NCI-H2029 (cell line): ENCODE results near the gene PTPRK.
A peak's percentile ranks its signal among the peaks of the same experiment; 100 is the strongest.

Source experiments
- DNase-seq: peaks from one replicate; lab custom pipeline; 2025; lab: John Stamatoyannopoulos, UW

The PTPRK gene

DNA sequence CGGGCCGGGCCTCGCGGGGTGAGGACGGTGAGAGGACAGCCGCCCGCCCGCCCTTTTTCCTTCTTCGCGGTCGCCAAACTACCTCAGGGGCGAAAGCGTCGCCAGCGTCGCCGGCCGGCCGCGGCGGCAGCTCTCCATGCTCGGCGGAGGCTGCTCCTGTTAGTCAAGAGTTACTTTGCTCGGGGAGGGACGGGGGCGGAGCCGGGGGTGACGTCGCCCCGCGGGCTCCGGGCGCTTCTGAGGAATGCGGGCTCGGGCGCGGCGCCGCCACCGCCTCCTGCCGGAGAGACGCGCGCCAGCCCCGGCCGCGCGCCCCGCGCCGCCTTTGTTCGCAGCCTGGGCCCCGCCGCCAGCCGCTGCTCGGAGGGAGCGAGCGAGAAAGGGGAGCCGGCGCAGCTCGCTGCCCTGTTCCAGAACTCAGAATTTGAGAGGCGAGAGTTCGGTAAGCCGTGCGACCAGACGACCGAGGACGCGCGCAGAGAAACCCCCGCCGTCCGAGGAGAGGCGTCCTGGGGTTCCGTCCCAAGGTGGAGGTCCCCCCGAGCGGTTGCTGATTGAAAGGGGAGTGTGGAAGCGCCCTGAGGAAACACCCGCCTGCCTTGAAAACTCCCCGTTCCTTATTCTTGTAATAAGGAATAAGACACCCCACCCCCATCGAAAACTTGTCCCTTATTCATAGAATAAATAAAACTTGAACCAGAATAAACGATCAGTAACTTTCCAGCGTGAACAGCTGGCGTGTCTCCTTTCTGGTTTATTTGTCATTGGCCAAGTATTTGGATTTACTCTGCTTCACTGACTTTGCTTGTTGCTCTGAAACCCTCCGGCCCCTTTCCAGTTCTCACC lies at the start of gene PTPRK:
Gene PTPRK (minus strand): TSS at position 164 of the 846 bp plus-strand sequence. CDS start 241 bp downstream, outside the sequence.
- peak; percentile 49 for DNase-seq

DNA sequence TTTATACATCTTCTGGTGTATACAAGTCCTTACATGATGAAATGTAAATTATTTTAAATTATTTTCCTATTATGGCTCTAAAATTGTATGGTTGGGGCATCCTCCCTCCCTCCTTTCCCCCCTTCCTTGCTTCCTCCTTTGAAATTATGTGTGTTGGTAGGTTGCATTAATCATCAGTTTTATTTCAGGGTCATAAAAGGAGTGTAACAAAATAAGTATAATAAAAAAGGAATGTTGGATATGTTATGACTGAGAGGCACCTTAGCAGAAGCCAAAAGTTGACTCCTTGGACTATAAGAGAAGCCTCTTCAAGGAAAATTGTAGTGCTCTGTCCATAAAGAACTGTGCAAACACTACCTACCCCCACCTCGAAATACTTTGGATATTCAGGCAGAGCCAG lies 46.6 kb upstream of the PTPRK start:
- no peak for DNase-seq

DNA sequence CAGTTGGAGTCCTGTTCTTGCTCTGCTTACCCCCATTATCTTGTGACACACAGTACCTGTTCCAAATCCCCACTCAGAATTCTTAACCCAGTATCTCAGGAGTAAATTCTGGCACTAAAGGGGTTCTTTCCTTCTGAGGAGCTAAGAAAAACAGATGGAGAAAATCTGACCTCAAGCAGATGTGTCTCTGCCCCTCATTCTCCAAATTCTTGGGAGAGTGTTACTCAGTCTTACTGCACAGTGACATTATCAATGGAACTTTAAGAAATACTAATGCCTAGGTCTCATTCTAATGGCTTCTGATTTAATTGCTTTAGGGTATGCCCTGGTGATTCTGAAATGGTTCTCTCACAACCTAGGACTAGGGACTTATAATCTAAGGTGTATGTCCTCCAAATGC lies 40.6 kb upstream of the PTPRK start:
- no peak for DNase-seq

DNA sequence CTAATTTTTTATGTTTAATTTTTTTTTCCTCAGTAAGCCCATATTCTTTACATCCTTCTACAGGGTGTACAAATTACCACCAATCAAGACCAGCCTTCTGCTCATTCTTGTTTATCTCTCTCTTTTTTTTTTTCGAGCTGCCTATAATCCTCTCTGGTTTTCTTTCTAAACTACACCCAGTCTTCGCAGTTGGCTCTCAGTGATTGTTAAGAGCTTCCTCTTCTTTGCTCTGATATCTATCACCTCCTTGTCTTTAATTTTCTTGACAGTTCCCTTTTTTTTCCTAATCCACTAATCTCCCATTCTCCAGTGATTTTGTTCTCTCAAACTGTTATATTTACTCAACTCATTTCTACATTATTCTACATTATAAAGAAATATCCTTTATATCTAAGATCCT lies 38.5 kb upstream of the PTPRK start:
- DNase-seq, result no peak

DNA sequence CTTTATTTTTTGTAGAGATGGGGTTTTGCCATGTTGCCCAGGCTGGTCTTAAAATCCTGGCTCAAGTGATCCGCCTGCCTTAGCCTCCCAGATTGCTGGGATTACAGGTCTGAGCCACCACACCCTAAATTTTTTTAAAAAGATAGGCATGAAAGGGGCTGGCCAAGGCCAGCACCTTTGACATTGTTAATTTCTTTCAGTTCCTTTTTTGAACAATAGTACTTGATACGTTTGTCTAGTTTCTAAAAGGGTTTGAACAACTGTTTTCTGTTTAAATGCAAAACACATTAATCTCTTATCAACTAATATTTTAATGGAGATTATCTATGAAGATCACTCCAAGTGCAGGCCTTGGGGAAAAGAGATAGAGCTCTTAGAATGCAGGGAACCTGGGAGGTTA lies 37.6 kb upstream of the PTPRK start:
- DNase-seq, result no peak

DNA sequence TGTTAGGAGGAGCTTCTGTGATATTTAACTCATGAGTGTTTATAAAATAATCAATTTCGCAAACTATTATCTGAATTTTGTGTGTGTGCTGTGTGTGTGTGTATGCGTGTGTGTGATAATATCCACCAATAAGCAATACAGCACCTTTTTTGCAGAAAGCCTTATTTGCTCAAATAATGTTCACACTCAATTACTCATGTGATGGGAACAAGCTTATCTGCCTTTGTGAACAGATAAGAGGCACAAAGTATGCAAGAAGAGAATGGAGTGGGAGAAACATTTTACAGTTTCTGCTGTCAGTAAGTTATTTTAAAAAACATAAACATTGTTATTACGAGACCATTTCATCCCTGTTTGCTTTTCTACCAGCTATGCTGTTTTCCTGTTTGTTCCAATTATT lies 36.7 kb upstream of the PTPRK start:
- no peak for DNase-seq

DNA sequence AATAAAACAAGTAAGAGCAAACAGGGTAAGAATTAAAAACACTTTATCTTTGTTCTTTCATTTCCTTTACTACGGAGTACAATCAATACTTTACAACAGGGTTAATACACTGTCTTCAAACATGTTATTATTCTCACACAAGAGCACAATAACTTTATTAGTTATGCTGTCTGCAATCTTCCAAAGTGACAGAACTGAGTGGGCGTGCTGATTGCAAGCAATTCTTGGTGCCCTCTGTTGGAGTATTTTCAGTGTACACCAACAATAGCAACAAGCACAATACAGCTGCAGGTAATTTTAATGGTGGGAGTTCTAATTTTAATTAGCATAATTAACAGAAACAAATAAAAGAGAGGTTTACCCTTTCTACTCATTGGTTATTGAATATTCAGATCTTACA lies 33.9 kb upstream of the PTPRK start:
- DNase-seq, result no peak

DNA sequence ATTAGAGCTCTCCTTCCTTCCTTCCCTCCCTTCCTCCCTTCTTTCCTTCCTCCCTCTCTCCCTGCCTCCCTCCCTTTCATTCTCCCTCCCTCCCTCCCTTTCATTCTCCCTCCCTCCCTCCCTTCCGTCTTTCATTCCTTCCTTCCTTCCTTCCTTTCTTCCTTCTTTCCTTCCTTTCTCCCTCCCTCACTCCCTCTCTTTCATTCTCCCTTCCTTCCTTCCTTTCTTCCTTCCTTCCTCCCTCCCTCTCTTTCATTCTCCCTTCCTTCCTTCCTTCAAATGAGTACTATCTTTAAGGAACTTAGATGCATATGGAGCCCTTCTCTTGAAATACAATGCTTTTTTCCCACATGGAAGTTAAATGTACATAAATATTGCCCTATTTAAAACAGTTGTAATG lies 20.9 kb upstream of the PTPRK start:
- DNase-seq, result no peak

DNA sequence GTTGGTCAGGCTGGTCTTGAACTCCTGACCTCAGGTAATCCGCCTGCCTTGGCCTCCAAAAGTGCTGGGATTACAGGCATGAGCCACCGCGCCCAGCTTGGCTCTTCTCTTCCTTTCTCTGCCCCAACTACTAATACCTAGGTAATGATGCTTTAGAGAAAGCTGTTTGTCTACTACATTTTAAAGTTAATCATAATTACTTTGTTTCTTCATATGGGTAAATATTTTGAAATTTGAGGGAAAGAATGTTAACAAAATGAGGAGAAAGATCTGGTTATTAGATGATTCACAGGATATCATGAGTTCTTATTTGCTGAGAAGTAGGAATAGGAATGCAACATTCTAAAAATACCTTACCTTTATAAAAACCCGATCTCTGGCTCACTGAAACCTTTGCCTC lies 18.4 kb upstream of the PTPRK start:
- no peak for DNase-seq

DNA sequence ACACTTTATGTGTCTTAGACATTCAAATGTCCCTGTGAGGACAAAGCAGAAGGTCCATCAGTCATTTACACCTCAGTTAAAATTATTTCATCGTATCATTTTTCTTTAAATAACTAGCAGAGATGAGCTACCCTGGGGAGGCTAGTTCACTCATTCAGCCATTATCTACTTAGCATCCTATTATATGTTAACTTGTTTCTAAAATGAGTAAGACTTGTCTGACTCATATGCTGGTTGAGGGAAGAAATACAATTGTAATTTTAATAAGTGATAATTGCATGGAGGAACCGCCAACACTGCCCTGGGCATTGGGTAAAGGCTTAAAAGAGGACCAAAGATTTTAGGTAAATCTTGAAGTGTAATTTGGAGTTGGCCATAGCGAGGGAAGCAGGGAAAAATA lies 12.4 kb upstream of the PTPRK start:
- DNase-seq, result no peak

DNA sequence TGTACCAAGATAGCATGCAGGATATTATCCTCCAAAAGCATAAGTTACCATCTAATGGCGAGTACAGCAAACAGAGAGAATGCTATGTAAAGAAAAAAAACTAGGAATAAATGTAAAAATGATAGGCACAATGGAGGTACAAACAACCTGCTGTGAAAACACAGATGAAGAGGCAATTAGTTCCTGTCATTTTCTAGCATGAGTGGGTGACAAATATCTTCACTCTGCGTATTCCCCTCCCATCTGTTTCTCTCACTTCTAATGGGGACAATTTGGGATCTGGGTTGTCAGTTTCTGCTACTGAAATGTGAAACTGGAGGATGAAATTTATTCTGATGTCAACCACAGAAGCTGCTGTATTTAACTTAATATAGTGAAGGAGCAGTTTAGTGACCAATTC lies 11.7 kb upstream of the PTPRK start:
- no peak for DNase-seq

DNA sequence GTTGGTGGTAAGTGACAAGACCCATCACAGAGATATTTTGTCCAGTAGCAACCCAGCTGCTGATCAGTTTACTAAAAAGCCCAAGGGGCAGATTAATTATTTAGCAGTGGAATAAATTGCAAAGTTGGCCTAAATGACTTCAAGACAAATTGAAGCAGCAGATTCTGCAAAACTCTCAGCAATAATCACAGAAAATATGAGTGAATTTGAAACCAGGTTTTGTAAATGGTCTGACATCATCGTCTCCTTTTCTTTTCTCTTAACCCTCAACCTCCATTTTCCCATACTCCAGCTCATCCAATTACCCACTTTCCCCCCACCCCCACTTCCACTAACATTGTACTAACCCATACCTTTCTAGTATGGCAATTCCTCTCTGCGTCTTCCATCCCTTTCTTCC lies 11.3 kb upstream of the PTPRK start:
- DNase-seq, result no peak

DNA sequence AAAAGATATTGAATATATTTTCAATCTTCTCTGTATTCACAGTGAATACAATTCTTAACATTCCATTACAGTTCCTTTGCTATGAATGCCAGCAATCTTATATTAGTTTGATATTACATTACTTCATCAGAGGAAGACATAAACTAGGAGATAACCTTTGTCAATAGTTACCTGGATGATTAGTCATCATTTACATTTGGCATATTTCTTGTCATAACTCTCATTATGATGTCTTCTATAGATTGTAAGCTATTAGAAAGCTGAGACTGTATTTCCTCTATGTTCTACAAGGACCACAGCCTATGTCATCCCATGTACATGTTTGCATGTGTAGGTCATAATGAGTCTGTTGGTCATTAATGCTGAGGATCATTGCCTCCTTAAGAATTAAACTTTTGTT lies 7.8 kb upstream of the PTPRK start:
- no peak for DNase-seq

DNA sequence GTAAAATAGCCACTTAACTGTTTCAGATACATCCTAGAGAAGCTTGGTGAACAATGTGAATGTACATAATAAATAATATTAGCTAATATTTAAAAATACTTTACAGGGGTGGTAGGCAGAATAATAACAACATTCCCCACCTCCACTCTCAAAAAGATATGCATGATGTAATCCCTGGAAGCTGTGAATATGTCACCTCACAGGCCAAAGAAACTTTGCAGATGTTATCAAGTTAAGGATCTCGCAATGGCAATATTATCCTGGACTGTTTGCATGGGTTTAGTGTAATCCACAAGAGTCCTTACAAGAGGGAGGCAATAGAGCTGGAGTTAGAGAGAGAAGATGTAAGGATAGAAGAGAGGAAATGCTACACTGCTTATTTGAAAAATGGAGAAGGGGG lies 7.0 kb upstream of the PTPRK start:
- no peak for DNase-seq

DNA sequence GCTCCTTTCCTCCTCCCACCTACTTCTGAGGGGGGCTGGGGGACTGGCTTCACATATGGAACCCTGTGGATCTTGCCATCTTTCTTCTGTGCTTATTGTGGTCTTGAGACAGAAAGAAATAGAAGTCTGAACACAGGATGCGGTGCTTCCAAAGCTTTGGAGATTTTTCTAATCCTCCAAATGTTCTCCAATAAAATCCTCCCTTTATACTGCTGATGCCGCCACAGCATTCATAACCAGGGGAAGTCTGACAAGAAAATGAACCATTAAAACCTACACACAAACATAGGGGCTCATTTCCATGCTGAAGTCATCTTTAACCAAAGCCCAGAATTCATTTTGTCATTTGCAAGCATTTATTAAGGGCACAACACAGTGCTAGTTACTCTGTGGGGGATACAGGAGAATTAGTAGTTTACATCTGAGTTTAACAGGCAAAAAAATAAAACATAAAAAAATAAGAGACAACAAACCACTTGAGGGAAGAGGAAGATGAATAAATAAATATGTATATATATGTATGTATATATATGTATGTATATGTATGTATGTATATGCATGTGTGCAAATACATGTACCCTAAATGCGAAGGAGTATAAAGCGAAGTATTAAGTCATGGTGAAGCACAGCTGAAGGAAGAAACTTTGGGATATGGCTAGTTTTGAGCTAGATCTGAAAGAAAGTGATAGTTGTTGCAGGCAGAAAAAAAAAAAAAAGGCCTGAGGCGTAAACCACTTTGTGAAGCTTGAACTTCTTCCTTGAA lies 5.9 kb upstream of the PTPRK start:
- DNase-seq, result no peak

DNA sequence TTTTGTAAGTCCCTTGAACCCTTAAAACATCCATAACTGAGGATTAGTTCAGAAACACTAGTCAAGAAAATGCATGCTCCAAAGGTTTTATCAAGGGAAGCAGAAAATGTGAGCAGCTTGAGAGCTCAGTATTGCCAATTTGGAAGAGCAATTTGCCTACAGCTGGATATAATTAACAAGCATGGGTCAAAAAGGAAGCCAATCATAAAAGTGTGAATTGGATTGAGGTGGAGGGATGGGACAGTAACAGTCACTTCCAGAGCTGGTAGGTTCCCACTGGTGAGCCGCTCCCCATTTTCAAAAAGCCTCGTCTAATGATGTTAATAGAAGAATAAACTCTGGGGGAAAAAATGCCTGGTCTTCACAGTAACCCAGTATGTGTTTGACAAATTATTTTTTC lies 5.0 kb upstream of the PTPRK start:
- no peak for DNase-seq

DNA sequence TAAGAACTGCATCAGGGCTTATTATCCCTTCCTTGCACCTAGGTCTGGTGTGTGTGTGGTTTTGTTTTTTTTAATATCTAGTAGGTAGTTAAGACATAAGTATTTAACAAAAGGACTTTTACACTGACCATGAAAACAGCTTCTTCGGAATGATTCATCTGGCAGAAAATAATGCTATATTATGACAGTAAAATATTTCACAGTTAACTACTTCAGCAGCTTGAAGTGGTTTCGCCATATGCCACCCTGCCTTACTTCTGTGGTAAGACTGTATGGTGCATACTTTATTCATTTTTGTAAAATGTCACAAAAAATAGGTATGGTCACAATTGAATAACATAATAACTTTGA lies 858 bp upstream of the PTPRK start:
- DNase-seq, result no peak

DNA sequence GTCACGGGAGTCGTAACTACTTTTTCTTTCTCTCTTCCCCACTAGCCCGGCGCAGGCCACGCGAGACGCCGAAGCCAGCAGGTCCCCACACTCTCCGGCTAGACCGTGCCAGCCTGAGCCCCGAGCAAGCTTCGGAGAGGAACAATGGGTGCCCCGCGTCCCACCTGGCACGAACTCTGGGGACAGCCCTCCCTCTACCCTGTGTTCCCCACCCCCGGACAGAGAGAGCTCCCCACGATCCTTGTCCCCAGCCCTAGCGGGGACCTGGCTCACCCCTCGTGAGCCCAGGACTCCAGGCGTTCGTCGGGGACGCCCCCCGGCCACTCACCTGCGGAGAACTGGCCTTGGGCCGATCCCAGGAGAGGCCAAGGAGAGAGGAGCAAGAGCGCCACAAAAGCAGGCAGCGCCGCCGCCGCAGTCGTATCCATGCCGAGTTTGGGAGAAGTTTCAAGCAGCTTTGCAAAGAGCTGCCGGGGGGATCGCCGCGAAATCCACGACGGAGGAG lies 416 bp downstream of the PTPRK start:
- no peak for DNase-seq

DNA sequence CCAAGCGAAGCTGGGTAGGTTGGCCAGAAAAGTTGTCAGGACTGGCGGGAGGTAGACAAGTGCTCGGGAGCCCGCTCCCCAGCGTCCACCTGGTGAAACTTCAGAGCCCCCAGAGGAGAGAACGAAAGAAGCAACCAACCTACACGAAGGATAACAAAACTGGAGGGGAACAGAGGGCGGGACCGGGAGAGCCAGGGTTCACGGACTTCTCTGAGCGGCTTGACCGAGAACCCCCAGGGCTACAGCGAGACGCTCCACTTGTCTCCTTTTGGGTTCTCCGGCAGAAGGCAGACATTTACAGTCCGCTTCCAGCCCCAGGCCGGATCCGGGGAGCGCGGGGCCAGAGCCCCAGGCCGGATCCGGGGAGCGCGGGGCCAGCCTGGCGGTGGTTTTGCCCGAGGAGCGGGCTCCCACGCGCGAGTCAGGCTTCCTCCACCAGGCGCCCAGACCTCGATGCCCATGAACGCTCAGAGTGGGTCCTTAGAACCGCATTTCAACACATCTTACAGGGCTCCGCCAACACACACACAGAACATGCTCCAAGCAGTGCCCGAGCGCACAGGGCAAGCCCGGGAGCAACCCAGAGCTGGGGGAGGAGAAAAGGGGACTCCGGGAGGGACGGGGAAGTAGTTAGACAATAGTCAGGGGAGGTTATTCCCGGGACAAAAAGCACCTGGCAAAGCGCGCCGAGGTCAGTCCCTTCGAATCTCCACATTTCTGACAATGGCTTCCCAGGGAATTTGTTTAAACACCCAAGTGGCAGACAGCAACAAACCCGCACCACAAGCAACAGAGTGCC lies 1.1 kb downstream of the PTPRK start:
- no peak for DNase-seq

DNA sequence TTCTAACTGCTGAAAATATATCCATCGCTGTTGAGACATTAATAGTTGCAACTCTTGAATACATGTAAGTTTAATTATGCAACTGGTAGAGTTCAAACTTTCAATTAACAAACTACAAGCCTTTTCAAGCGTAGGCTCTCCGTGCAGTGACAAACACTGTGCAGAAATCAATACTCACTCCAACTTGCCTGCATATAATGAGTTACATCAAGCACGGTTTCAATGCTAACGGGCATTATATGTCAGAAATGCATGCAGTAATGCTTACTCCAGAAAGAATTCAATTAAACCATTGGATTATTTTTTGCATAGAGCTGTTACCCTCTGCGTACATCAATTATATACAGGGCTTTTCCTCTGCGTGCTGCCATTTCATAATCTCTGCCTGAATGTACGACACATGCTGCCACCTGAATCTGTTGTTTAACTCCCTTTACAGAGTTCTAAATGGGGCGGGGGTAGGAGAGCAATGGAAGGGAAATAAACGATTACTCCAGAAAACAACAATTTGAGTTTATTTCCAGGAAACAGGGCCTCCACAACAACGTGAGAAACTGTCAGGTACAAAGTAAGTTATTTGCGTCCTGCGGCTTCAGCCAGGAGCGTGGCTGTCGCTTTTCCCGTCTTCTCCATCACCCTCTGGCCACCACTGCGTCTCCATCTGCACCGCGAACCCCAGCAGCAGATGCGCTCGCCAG lies 1.8 kb downstream of the PTPRK start:
- no peak for DNase-seq

DNA sequence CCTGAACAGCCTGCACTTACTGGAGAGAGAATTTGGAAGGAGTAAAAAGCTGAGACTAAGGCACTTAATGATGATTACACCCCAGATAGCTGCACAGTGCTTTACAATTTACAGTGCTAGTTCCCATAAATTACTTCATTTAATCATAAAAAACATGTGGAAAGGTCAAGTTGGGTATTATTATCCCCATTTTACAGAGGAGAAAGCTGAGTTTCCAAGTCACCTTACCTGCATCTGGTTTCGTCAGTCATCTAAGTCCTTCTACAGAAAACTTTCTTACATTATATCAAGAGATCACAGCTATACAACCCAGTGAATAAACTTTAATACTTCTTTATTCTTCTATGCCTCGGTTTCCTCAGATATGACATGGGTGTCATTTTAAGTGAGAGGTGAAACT lies 3.3 kb downstream of the PTPRK start:
- DNase-seq, result no peak

DNA sequence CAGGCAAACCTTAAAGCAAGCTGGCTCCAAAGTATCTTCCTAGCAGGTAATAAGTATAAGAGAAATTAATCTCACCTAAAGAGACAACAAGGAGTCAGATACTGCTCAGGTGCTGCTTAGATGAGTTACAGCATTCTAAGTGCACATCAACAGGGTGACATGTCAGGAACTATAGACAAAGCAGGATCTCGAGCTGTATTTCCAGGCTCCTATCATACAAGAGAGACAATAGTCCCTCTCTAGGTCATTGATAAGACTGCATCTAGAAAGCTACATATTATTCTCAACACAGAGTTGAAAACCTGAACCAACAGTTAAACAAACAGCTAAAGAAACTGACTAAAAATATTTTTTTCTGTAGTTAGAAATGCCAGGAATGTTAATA lies 3.9 kb downstream of the PTPRK start:
- no peak for DNase-seq
